ENCODE results near the gene FICD.

DNA sequence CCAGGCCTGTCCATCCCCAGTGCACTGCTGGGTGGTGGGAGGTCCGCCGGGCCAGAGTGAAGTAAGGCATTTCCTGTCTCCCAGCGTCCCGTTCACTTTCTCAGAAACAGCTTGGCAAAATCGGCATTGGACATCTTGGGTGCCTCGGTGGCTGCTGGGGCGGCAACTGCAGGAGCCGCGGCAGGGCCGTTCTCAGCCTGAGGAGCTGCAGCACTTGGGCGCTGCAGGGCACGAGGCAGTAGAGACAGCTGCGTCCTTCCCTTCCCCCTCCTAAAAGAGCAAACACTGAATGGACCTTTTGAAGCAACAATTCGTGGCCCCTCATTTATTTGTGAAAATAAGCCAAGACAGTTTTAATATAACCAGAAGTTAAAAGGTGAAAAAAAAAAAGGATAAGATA, 8.3 kb downstream of the FICD start:
- TF ChIP-seq, protein P1, sequence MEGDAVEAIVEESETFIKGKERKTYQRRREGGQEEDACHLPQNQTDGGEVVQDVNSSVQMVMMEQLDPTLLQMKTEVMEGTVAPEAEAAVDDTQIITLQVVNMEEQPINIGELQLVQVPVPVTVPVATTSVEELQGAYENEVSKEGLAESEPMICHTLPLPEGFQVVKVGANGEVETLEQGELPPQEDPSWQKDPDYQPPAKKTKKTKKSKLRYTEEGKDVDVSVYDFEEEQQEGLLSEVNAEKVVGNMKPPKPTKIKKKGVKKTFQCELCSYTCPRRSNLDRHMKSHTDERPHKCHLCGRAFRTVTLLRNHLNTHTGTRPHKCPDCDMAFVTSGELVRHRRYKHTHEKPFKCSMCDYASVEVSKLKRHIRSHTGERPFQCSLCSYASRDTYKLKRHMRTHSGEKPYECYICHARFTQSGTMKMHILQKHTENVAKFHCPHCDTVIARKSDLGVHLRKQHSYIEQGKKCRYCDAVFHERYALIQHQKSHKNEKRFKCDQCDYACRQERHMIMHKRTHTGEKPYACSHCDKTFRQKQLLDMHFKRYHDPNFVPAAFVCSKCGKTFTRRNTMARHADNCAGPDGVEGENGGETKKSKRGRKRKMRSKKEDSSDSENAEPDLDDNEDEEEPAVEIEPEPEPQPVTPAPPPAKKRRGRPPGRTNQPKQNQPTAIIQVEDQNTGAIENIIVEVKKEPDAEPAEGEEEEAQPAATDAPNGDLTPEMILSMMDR (conservative IDR thresholded peaks at IDR 0.05; ENCODE audit: low read length), result no peak
- TF ChIP-seq EZH2phosphoT487 (IDR thresholded peaks at IDR 0.05; ENCODE audit: borderline replicate concordance, low read depth, low read length), result no peak
